LNCAP (cell line): ENCODE data around the gene AKAP11.

ENCODE experiments used
- TF ChIP-seq, protein P1 (sequence below): fragments of 450-650 bp; IDR thresholded peaks from 2 replicates; pipeline ENCODE4 v1.5.1; 2017; ENCODE audit warnings: mild to moderate bottlenecking

The AKAP11 gene

DNA sequence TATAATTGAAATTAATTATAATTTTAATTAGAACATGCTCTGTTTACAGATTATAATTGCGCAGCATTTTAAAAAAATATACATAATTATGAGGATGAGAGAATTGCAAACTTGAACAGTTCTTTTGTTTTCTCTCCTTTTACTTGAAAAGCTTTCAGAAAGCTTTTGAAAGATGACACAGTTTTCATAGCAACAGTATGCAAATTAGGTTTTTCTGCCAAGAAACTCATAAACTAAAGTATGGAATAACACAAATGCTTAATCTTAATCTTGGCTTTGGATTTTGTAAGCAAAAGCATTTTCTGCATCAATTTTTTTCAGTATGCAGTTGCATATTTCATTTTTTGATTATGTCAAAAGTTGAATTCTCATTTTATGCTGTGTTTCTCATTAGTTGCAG is 32.8 kb upstream of the AKAP11 start:
- TF ChIP-seq, protein P1, sequence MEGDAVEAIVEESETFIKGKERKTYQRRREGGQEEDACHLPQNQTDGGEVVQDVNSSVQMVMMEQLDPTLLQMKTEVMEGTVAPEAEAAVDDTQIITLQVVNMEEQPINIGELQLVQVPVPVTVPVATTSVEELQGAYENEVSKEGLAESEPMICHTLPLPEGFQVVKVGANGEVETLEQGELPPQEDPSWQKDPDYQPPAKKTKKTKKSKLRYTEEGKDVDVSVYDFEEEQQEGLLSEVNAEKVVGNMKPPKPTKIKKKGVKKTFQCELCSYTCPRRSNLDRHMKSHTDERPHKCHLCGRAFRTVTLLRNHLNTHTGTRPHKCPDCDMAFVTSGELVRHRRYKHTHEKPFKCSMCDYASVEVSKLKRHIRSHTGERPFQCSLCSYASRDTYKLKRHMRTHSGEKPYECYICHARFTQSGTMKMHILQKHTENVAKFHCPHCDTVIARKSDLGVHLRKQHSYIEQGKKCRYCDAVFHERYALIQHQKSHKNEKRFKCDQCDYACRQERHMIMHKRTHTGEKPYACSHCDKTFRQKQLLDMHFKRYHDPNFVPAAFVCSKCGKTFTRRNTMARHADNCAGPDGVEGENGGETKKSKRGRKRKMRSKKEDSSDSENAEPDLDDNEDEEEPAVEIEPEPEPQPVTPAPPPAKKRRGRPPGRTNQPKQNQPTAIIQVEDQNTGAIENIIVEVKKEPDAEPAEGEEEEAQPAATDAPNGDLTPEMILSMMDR: no peak

DNA sequence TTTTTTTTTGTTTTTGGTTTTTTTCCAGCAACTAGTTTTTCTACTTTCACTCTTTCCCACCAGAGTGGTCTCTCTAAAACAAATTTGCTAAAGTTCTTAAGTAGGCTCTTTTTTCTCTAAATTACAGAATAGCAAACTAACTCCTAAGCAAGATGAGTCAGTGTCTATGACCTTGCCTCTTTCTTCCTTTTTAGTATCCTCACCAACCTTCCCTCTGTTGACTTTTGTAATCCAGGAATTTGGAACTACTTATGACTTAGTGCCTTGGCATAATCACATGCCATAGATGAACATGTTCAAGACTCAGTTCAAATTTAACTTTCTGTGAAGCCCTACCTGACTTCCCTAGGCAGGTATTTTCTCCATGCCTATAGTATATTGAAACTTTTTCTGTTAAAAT is 32.3 kb upstream of the AKAP11 start:
- TF ChIP-seq, protein P1: no peak

DNA sequence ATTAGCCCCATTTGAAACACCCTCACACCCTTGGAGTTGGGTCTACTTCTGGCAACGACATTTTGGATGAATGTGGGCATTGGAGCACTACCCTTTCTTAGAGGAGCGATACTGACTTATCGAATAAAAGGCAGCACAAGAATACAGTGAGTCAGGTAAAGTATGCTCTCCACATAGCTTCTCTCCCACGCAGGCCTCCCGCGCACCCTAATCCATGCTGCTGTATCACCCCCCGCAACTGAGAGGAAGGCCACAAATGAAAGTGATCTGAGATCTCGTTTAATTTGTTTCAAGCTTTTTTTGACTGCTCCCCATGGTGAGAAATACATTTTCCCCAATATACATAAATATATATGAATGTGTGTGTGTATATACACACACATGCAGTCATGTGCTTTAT is 25.4 kb upstream of the AKAP11 start:
- TF ChIP-seq, protein P1: no peak

DNA sequence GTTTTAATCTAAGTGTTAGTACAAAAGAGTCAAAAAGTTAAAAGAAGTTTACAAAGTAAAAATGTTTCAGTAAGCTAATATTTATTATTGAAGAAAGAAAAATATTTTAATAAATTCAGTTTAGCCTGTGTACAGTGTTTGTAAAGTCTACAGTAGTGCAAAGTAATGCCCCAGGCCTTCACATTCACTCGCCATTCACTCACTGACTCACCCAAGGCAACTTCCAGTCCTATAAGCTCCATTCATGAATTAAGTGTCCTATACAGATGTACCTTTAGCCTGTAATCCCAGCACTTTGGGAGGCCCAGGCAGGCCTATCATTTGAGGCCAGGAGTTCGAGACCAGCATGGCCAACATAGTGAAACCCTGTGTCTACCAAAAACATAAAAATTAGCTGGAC is 24.1 kb upstream of the AKAP11 start:
- TF ChIP-seq, protein P1: no peak

DNA sequence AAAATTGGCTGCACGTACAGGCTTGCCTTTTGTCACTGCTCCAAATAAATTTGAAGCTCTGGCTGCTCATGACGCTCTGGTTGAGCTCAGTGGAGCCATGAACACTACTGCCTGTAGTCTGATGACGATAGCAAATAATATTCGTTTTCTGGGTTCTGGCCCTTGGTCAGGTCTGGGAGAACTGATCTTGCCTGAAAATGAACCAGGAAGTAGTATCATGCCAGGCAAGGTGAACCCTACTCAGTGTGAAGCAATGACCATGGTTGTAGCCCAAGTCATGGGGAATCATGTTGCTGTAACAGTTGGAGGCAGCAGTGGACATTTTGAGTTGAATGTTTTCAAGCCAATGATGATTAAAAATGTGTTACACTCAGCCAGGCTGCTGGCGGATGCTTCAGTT is 16.1 kb upstream of the AKAP11 start:
- TF ChIP-seq, protein P1: no peak

DNA sequence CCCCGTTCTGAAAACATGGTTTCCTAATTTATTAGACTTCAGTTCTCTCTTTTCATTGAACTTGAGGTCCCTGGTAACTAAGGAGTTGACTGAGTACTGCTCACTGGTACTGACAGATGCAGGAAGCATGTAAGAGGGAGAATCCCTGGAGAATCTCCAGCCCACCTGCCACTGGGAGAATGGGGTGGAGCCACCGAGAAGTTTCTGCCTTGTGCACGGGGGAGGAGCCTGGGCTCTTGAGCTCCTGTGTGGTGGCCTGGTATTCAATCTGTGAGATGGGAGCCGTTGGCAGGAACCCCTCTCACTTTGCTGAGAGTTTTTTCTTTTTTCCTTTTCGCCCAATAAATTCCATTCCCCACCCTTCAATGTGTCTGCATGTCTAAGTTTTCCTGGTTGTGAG is 13.2 kb upstream of the AKAP11 start:
- TF ChIP-seq, protein P1: no peak

DNA sequence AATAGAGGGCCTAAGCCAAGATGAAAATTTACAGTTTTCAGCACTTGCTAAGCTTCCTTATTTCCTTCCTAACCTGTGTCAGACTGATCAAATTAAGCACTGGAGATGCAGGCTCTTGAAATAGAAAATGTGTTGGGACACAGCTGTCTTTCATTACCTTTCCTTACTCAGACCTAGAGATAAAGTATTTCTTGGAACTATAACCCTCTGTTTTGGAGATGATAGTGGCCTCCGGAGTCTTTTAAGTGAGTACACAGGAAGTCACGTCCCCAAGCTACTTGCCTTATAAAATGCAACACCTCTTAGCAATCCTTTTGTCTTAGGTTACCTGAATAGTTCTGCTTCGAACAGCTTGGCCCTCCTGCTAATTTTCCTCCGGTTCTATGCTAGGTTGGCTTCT is 12.4 kb upstream of the AKAP11 start:
- TF ChIP-seq, protein P1: no peak

DNA sequence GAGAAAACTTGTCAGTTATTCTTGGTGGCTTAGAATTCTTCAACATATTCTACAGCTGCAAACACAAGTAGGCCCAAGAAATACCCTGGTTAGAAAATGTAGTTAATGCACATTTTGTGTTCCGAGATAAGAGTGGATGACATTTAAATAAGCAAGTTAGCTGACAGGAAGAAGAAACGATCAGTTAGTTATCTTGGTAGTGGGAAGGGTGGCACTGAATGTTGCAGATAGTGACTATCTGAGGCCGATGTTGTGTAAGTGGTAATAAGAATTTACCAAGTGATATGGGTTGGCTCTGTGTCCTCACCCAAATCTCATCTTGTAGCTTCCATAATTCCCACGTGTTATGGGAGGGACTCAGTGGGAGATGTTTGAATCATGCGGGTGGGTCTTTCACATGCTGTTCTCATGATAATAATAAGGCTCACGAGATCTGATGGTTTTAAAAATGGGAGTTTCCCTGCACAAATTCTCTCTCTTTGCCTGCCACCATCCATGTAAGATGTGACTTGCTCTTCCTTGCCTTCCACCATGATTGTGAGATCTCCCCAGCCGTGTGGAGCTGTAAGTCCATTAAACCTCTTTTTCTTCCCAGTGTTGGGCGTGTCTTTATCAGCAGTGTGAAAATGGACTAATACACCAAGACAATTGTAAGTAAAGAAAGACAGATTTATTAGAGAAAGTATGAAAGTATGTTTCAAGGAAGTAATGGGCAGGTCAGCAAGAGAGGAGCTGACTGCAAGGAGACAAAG is 10.9 kb upstream of the AKAP11 start:
- TF ChIP-seq, protein P1: no peak
